Measurements from ENCODE around the gene DDX55. TPM values are rescaled to one million over a fixed set of nuclear protein-coding genes. Genes with fewer than 3 reads are reported as not detected.

Gene DDX55
- polyA plus RNA-seq, 1 donor, result 47.5 TPM

Other genes with a start within 250 kb of the DDX55 start
- gene SBNO1, start 237.3 kb upstream of the DDX55 start, polyA plus RNA-seq (ENCODE audit: insufficient read length), result 38.8 TPM
- 58.7 TPM for gene KMT5A, start 218.0 kb upstream of the DDX55 start, polyA plus RNA-seq (ENCODE audit: insufficient read length)
- 5.3 TPM for gene RILPL2, start 165.4 kb upstream of the DDX55 start, polyA plus RNA-seq (ENCODE audit: insufficient read length)
- gene SNRNP35, start 144.0 kb upstream of the DDX55 start, polyA plus RNA-seq (ENCODE audit: insufficient read length), result 42.6 TPM
- 22.1 TPM for gene RILPL1, start 68.4 kb upstream of the DDX55 start, polyA plus RNA-seq (ENCODE audit: insufficient read length)
- gene TMED2, start 17.5 kb upstream of the DDX55 start, polyA plus RNA-seq (ENCODE audit: insufficient read length), result 222 TPM
- gene EIF2B1, start 31.6 kb downstream of the DDX55 start, polyA plus RNA-seq (ENCODE audit: insufficient read length), result 71.5 TPM
- 48.3 TPM for gene GTF2H3, start 31.7 kb downstream of the DDX55 start, polyA plus RNA-seq (ENCODE audit: insufficient read length)
- gene TCTN2, start 69.0 kb downstream of the DDX55 start, polyA plus RNA-seq (ENCODE audit: insufficient read length), result 41.6 TPM
- gene ATP6V0A2, start 110.3 kb downstream of the DDX55 start, polyA plus RNA-seq (ENCODE audit: insufficient read length), result 32.1 TPM
- 7.5 TPM for gene DNAH10, start 160.2 kb downstream of the DDX55 start, polyA plus RNA-seq (ENCODE audit: insufficient read length)

All from left kidney (tissue), 1 donor.